ENCODE results near the gene SRD5A1.

Gene SRD5A1

GRCh38 chr5:6587171-6587570, 46.1 kb upstream of the SRD5A1 start:
- DNase-seq (ENCODE audit: low spot score): no peak
- ChIA-PET CTCF (no interaction called here), POLR2A (ENCODE audit: low non-redundant PET) (no interaction called here)
- H3K27ac ChIP-seq: no peak overlapping the region
- no peak for TF ChIP-seq CTCF (conservative IDR thresholded peaks at IDR 0.05; ENCODE audit: low read depth)

GRCh38 chr5:6590581-6590980, 42.7 kb upstream of the SRD5A1 start:
- ChIA-PET POLR2A (ENCODE audit: low non-redundant PET) (no interaction called here), CTCF (no interaction called here)
- H3K27ac ChIP-seq: no peak overlapping the region
- no peak for DNase-seq (ENCODE audit: low spot score)
- no peak for TF ChIP-seq CTCF (conservative IDR thresholded peaks at IDR 0.05; ENCODE audit: low read depth)

DNA sequence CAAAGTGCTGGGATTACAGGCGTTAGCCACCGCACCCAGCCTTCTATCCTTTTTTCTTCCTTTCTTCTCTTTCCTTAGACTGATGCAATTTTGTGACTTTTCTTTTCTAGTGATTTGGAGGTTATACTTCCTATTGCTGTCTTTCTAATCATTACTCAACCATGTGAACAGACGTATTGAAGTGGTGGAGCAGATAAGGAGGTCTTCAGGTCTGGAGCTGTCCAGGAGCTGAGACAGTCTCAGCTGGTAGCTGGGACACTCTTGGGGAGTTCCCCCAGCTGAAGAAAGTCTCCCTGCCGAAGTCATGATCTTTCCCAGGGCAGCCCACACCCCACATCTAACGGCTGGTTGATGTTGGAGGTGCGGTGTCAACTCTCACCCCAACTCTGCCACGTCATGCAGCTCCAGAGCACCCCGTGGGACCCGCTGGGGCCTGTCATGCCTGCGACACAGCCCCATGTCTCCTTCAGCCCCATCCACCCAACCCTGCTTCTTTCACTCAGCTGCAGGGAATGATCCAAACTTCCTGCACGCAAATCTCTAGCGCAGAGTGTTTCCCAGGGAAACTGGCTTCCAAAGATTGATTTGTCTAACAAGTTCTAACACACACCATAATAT, 41.5 kb upstream of the SRD5A1 start:
- TF ChIP-seq CTCF (conservative IDR thresholded peaks at IDR 0.05; ENCODE audit: low read depth): no peak
- POLR2A ChIA-PET (ENCODE audit: low non-redundant PET): no interaction called here
- CTCF ChIA-PET: no interaction called here
- no peak overlapping the region for H3K27ac ChIP-seq
- no peak for DNase-seq (ENCODE audit: low spot score)

GRCh38 chr5:6592601-6593000, 40.6 kb upstream of the SRD5A1 start:
- POLR2A ChIA-PET (ENCODE audit: low non-redundant PET): no interaction called here
- CTCF ChIA-PET: no interaction called here
- DNase-seq (ENCODE audit: low spot score): peak; percentile 22
- H3K27ac ChIP-seq: no peak overlapping the region
- no peak for TF ChIP-seq CTCF (conservative IDR thresholded peaks at IDR 0.05; ENCODE audit: low read depth)

- TF ChIP-seq CTCF (conservative IDR thresholded peaks at IDR 0.05; ENCODE audit: low read depth): no peak
- DNase-seq (ENCODE audit: low spot score): no peak
- CTCF ChIA-PET: no interaction called here
- POLR2A ChIA-PET (ENCODE audit: low non-redundant PET): no interaction called here
- no peak overlapping the region for H3K27ac ChIP-seq
Measured at GRCh38 chr5:6593148-6594016, 39.9 kb upstream of the SRD5A1 start.

GRCh38 chr5:6594066-6594465, 39.2 kb upstream of the SRD5A1 start:
- CTCF ChIA-PET: no interaction called here
- H3K27ac ChIP-seq: no peak overlapping the region
- POLR2A ChIA-PET (ENCODE audit: low non-redundant PET): no interaction called here

More at GRCh38 chr5:6594066-6594465, 39.2 kb upstream of the SRD5A1 start:
- TF ChIP-seq CTCF (conservative IDR thresholded peaks at IDR 0.05; ENCODE audit: low read depth): no peak
- DNase-seq (ENCODE audit: low spot score): no peak
